ENCODE measurements around the gene XKR3. TPM values are rescaled to one million over a fixed set of nuclear protein-coding genes. Genes with fewer than 3 reads are reported as not detected.

The XKR3 gene
- polyA plus RNA-seq, 4 donors = not detected

DNA sequence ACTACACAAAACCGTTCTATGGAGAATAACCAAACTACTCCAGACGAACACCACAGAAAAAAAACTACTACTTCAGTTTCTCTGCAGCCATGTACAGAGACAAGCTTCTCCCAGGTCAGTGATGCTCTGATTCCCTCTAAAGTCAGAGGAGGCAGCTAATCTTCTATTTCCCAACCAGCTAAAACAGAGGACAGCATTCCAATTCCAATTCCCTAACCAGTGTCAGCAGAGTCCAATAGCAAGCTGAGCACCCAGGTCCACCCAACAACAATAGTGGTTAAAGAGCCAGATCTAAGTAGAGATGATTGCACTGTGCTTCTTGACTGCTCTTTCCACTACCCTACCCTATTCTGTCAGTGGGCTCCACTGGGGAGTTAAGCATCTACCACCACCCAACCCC, 6.7 kb downstream of the XKR3 start:
- Histone ChIP-seq H3K4me3 (ENCODE audit: low read depth in 1 of 3, low read length in 3 of 3) (no peak overlapping the region), H3K27me3 (ENCODE audit: control insufficient read depth in 3 of 3, insufficient read depth in 3 of 3, low read length in 3 of 3) (no peaks in the 10 kb centered on the region), H3K36me3 (ENCODE audit: control insufficient read depth in 3 of 3, insufficient read depth in 2 of 3, low read depth in 1 of 3, low read length in 3 of 3) (no peaks in the 10 kb centered on the region), H3K9me3 (ENCODE audit: control insufficient read depth in 2 of 2, insufficient read depth in 1 of 2, low read depth in 1 of 2, low read length in 1 of 2) (no peaks in the 10 kb centered on the region), H3K4me1 (ENCODE audit: control insufficient read depth in 3 of 3, insufficient read depth in 2 of 3, low read depth in 1 of 3, low read length in 2 of 3) (no peaks in the 10 kb centered on the region), H3K27ac (ENCODE audit: low read depth in 1 of 3, low read length in 2 of 3) (no peak overlapping the region)
- DNase-seq (no peak), FAIRE-seq (no peak)
- WGBS, 3 donors = 44 to 70% (median 52%) methylated on average over 2 of the region's 2 CpGs

GRCh38 chr22:16815073-16815472, 10.1 kb downstream of the XKR3 start:
- no peaks in the 10 kb centered on the region for H3K36me3 ChIP-seq (ENCODE audit: control insufficient read depth in 3 of 3, insufficient read depth in 2 of 3, low read depth in 1 of 3, low read length in 3 of 3)
- DNase-seq = no peak
- H3K27me3 ChIP-seq (ENCODE audit: control insufficient read depth in 3 of 3, insufficient read depth in 3 of 3, low read length in 3 of 3) = no peaks in the 10 kb centered on the region
- H3K27ac ChIP-seq (ENCODE audit: low read depth in 1 of 3, low read length in 2 of 3) = no peak overlapping the region
- no peak overlapping the region for H3K4me3 ChIP-seq (ENCODE audit: low read depth in 1 of 3, low read length in 3 of 3)
- no peaks in the 10 kb centered on the region for H3K9me3 ChIP-seq (ENCODE audit: control insufficient read depth in 2 of 2, insufficient read depth in 1 of 2, low read depth in 1 of 2, low read length in 1 of 2)
- no peaks in the 10 kb centered on the region for H3K4me1 ChIP-seq (ENCODE audit: control insufficient read depth in 3 of 3, insufficient read depth in 2 of 3, low read depth in 1 of 3, low read length in 2 of 3)
- WGBS, 3 donors = 45 to 64% (median 63%) methylated on average over 1 of the region's 1 CpG
- FAIRE-seq = no peak

DNA sequence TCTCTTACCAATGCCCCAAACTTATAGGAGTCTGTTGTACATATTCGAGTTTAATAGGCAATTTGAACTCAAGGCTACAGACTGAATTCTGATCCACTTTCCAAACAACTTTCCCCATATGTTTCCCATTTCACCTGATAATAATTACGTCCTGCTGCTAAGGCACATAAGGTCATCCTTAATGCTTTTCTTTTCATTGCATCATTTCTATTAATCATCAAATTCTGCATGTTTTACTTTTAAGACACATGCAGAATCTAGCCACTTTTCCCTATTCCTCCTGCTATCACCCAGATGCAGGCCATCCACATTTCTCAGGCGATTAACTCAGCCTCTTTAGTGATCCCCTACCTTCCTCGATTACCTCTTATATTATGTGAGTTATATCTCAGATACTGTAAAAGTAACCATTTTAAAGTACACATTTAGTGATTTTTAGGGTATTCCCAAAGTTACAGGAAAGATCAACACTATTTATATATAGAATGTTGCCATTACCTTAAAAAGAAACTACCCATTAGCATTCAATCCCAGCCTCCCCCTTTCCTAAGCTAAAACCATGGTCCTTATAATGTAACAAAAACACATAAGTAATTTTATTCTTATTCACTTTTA, 14.9 kb downstream of the XKR3 start:
- Histone ChIP-seq H3K9me3 (ENCODE audit: control insufficient read depth in 2 of 2, insufficient read depth in 1 of 2, low read depth in 1 of 2, low read length in 1 of 2) (no peaks in the 10 kb centered on the region), H3K27me3 (ENCODE audit: control insufficient read depth in 3 of 3, insufficient read depth in 3 of 3, low read length in 3 of 3) (no peaks in the 10 kb centered on the region), H3K36me3 (ENCODE audit: control insufficient read depth in 3 of 3, insufficient read depth in 2 of 3, low read depth in 1 of 3, low read length in 3 of 3) (no peaks in the 10 kb centered on the region), H3K4me3 (ENCODE audit: low read depth in 1 of 3, low read length in 3 of 3) (no peak overlapping the region), H3K4me1 (ENCODE audit: control insufficient read depth in 3 of 3, insufficient read depth in 2 of 3, low read depth in 1 of 3, low read length in 2 of 3) (no peaks in the 10 kb centered on the region), H3K27ac (ENCODE audit: low read depth in 1 of 3, low read length in 2 of 3) (no peak overlapping the region)
- no peak for DNase-seq
- 78 to 79% (median 79%) methylated on average over 4 of the region's 4 CpGs for WGBS, 3 donors
- FAIRE-seq = no peak

GRCh38 chr22:16808744-16809143, 16.5 kb downstream of the XKR3 start:
- no peak overlapping the region for H3K4me3 ChIP-seq (ENCODE audit: low read depth in 1 of 3, low read length in 3 of 3)
- H3K27me3 ChIP-seq (ENCODE audit: control insufficient read depth in 3 of 3, insufficient read depth in 3 of 3, low read length in 3 of 3) = no peaks in the 10 kb centered on the region
- no peaks in the 10 kb centered on the region for H3K36me3 ChIP-seq (ENCODE audit: control insufficient read depth in 3 of 3, insufficient read depth in 2 of 3, low read depth in 1 of 3, low read length in 3 of 3)
- no peaks in the 10 kb centered on the region for H3K4me1 ChIP-seq (ENCODE audit: control insufficient read depth in 3 of 3, insufficient read depth in 2 of 3, low read depth in 1 of 3, low read length in 2 of 3)
- WGBS, 3 donors = 49 to 64% (median 56%) methylated on average over 2 of the region's 2 CpGs
- no peak overlapping the region for H3K27ac ChIP-seq (ENCODE audit: low read depth in 1 of 3, low read length in 2 of 3)
- FAIRE-seq (no peak), DNase-seq (no peak)
- no peaks in the 10 kb centered on the region for H3K9me3 ChIP-seq (ENCODE audit: control insufficient read depth in 2 of 2, insufficient read depth in 1 of 2, low read depth in 1 of 2, low read length in 1 of 2)

GRCh38 chr22:16807109-16807508, 18.1 kb downstream of the XKR3 start:
- no peaks in the 10 kb centered on the region for H3K36me3 ChIP-seq (ENCODE audit: control insufficient read depth in 3 of 3, insufficient read depth in 2 of 3, low read depth in 1 of 3, low read length in 3 of 3)
- H3K4me1 ChIP-seq (ENCODE audit: control insufficient read depth in 3 of 3, insufficient read depth in 2 of 3, low read depth in 1 of 3, low read length in 2 of 3) = no peaks in the 10 kb centered on the region
- H3K4me3 ChIP-seq (ENCODE audit: low read depth in 1 of 3, low read length in 3 of 3) = no peak overlapping the region
- DNase-seq (no peak), FAIRE-seq (no peak)
- no peak overlapping the region for H3K27ac ChIP-seq (ENCODE audit: low read depth in 1 of 3, low read length in 2 of 3)
- WGBS, 3 donors = 31 to 65% (median 42%) methylated on average over 2 of the region's 2 CpGs
- H3K9me3 ChIP-seq (ENCODE audit: control insufficient read depth in 2 of 2, insufficient read depth in 1 of 2, low read depth in 1 of 2, low read length in 1 of 2) = no peaks in the 10 kb centered on the region
- no peaks in the 10 kb centered on the region for H3K27me3 ChIP-seq (ENCODE audit: control insufficient read depth in 3 of 3, insufficient read depth in 3 of 3, low read length in 3 of 3)

- H3K27ac ChIP-seq (ENCODE audit: low read depth in 1 of 3, low read length in 2 of 3) = no peak overlapping the region
- no peaks in the 10 kb centered on the region for H3K27me3 ChIP-seq (ENCODE audit: control insufficient read depth in 3 of 3, insufficient read depth in 3 of 3, low read length in 3 of 3)
- H3K4me3 ChIP-seq (ENCODE audit: low read depth in 1 of 3, low read length in 3 of 3) = peak overlapping the region in 1 of 3 donors; percentile 15
- H3K9me3 ChIP-seq (ENCODE audit: control insufficient read depth in 2 of 2, insufficient read depth in 1 of 2, low read depth in 1 of 2, low read length in 1 of 2) = no peaks in the 10 kb centered on the region
- no peaks in the 10 kb centered on the region for H3K36me3 ChIP-seq (ENCODE audit: control insufficient read depth in 3 of 3, insufficient read depth in 2 of 3, low read depth in 1 of 3, low read length in 3 of 3)
- no peak for FAIRE-seq
- 82 to 86% (median 85%) methylated on average over 5 of the region's 5 CpGs for WGBS, 3 donors
- DNase-seq = no peak
- no peaks in the 10 kb centered on the region for H3K4me1 ChIP-seq (ENCODE audit: control insufficient read depth in 3 of 3, insufficient read depth in 2 of 3, low read depth in 1 of 3, low read length in 2 of 3)
Observed at GRCh38 chr22:16806401-16806800, 18.8 kb downstream of the XKR3 start.

GRCh38 chr22:16804882-16805281, 20.3 kb downstream of the XKR3 start:
- no peaks in the 10 kb centered on the region for H3K4me1 ChIP-seq (ENCODE audit: control insufficient read depth in 3 of 3, insufficient read depth in 2 of 3, low read depth in 1 of 3, low read length in 2 of 3)
- DNase-seq = no peak
- H3K9me3 ChIP-seq (ENCODE audit: control insufficient read depth in 2 of 2, insufficient read depth in 1 of 2, low read depth in 1 of 2, low read length in 1 of 2) = no peaks in the 10 kb centered on the region
- no peaks in the 10 kb centered on the region for H3K36me3 ChIP-seq (ENCODE audit: control insufficient read depth in 3 of 3, insufficient read depth in 2 of 3, low read depth in 1 of 3, low read length in 3 of 3)
- no peaks in the 10 kb centered on the region for H3K27me3 ChIP-seq (ENCODE audit: control insufficient read depth in 3 of 3, insufficient read depth in 3 of 3, low read length in 3 of 3)
- H3K27ac ChIP-seq (ENCODE audit: low read depth in 1 of 3, low read length in 2 of 3) = no peak overlapping the region
- 48 to 57% (median 56%) methylated on average over 2 of the region's 2 CpGs for WGBS, 3 donors
- H3K4me3 ChIP-seq (ENCODE audit: low read depth in 1 of 3, low read length in 3 of 3) = no peak overlapping the region
- FAIRE-seq = no peak

GRCh38 chr22:16803255-16803917, 21.8 kb downstream of the XKR3 start:
- WGBS, 3 donors = 75 to 82% (median 79%) methylated on average over 4 of the region's 4 CpGs
- Histone ChIP-seq H3K4me1 (ENCODE audit: control insufficient read depth in 3 of 3, insufficient read depth in 2 of 3, low read depth in 1 of 3, low read length in 2 of 3) (no peaks in the 10 kb centered on the region), H3K27me3 (ENCODE audit: control insufficient read depth in 3 of 3, insufficient read depth in 3 of 3, low read length in 3 of 3) (no peaks in the 10 kb centered on the region), H3K36me3 (ENCODE audit: control insufficient read depth in 3 of 3, insufficient read depth in 2 of 3, low read depth in 1 of 3, low read length in 3 of 3) (no peaks in the 10 kb centered on the region), H3K27ac (ENCODE audit: low read depth in 1 of 3, low read length in 2 of 3) (no peak overlapping the region), H3K4me3 (ENCODE audit: low read depth in 1 of 3, low read length in 3 of 3) (no peak overlapping the region), H3K9me3 (ENCODE audit: control insufficient read depth in 2 of 2, insufficient read depth in 1 of 2, low read depth in 1 of 2, low read length in 1 of 2) (no peaks in the 10 kb centered on the region)
- DNase-seq = no peak
- FAIRE-seq = no peak

- Histone ChIP-seq H3K27me3 (ENCODE audit: control insufficient read depth in 3 of 3, insufficient read depth in 3 of 3, low read length in 3 of 3) (no peaks in the 10 kb centered on the region), H3K4me3 (ENCODE audit: low read depth in 1 of 3, low read length in 3 of 3) (no peak overlapping the region), H3K36me3 (ENCODE audit: control insufficient read depth in 3 of 3, insufficient read depth in 2 of 3, low read depth in 1 of 3, low read length in 3 of 3) (no peaks in the 10 kb centered on the region), H3K9me3 (ENCODE audit: control insufficient read depth in 2 of 2, insufficient read depth in 1 of 2, low read depth in 1 of 2, low read length in 1 of 2) (no peaks in the 10 kb centered on the region), H3K4me1 (ENCODE audit: control insufficient read depth in 3 of 3, insufficient read depth in 2 of 3, low read depth in 1 of 3, low read length in 2 of 3) (no peaks in the 10 kb centered on the region), H3K27ac (ENCODE audit: low read depth in 1 of 3, low read length in 2 of 3) (no peak overlapping the region)
- DNase-seq (no peak), FAIRE-seq (no peak)
- 91 to 95% (median 94%) methylated on average over 3 of the region's 3 CpGs for WGBS, 3 donors
Observed at GRCh38 chr22:16801571-16801970, 23.6 kb downstream of the XKR3 start.
